Measurements from ENCODE around the gene DUSP18. TPM values are rescaled to one million over a fixed set of nuclear protein-coding genes. Genes with fewer than 3 reads are reported as not detected.

The DUSP18 gene
- 8.6 and 9.9 TPM in 2 replicates for total RNA-seq

DNA sequence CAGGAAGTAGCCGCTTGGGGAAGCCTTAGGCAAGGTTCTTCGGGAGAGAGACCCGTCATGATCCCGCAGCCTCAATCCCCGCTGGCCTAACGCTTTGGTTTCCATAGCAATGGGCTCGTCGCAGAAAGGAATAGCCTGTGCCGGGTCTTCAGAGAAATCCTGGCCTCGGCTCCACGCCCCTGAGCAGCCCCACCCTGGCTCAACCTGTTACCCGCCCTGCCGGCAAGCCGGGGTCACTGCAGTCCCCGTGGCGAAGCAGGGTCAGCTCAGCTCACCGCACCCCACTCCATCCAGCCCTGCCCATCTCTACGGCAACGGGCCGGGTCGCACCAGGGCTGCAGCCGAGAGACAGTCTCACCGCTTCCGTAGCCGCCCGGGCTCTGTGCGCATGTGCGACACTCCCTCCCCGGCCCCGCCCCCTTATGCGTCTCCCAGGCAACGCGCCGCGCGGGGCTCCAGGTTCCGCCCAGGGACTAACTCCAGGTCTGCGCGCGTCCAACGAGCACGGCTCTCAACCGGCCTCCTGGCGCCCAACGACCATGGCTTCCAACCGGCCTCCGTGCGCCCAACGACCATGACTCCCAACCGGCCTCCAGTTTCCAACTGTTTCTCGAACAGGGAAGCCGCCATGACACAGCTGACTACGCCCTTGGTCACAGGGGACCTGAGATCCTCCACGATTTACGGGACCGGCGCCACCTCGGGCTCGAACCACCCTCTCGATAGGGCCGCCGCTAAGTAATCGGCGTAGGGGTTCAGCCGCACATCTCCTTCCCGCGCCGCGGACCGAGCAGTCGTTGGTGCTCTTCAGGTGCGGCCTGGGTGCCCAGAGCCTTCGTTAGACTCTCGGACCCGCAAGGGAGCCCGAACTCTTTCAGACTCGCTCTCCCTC lies at the start of gene DUSP18:
TSS of gene DUSP18 (minus strand) at position 382 of the 892 bp plus-strand sequence. CDS start 3,872 bp downstream, outside the sequence.

DNA sequence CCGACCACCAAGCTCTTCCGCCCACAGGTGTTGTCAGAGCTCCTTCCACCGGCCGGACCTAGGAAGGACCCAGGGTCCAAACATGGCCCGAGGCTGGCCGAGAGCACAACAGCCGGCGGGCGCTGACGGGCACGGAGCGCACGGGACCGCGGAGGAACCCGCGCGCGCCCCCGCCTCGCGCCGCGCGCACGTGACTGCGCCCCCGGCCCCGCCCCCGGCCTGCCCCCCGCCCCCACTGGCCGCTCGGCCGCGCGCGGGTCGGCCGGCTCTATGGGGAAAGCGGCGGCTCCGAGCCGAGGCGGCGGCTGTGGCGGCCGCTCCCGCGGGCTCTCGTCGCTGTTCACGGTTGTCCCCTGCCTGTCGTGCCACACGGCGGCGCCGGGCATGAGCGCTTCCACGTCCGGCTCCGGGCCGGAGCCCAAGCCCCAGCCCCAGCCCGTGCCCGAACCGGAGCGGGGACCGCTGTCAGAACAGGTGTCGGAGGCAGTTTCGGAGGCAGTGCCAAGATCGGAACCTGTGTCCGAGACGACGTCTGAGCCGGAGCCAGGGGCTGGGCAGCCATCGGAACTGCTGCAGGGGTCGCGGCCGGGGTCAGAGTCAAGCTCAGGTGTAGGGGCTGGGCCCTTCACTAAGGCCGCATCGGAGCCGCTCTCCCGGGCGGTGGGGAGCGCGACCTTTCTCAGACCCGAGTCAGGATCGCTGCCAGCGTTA lies 27.1 kb upstream of the DUSP18 start, which contains the start of gene OSBP2:
TSS of gene OSBP2 (plus strand) at position 235 of the 711 bp plus-strand sequence. CDS start at position 271, 36 bp downstream.

DNA sequence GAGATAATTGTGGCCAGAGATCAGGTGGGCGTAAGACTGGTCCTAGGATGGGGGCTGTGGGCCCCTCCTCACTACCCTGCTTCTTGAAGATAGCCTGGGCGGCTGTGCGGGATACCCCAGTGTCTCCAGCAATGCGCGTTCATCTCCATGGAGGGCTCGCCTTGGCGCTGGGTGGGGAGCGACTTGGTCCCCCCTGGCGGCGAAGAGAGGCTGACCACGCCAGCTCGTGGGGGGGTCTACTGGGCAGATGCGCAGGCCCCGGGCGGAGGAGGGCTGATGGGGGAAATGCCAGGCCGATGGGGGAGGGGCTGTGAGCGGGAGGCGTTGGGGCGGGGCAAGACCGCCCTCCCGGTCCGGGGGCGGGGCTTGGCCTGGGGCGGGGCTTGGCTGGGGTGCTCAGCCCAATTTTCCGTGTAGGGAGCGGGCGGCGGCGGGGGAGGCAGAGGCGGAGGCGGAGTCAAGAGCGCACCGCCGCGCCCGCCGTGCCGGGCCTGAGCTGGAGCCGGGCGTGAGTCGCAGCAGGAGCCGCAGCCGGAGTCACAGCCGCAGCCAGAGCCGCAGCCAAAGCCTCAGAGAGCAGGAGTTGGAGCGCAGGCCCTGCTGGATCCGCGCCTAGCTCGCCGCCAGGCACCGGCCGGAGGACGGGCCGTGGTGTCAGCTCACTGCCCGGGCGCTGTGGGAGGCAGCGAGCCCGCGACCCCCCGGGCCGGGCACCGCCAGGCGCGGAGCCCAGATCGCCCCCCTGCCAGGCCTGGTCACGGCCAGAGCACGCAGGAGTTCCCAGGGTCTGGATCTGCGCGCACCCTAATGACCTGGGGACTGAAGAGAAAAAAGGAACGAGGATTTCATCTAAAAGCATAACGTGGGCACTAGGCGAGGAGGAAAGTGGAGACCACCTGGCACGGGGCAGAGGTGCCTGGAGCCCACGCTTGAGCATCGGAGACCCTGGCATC lies 32.1 kb downstream of the DUSP18 start, which contains the start of gene SLC35E4:
TSS of gene SLC35E4 (plus strand) at position 509 of the 953 bp plus-strand sequence. CDS start 670 bp downstream, outside the sequence.

Other genes with a start within 250 kb of the DUSP18 start
- gene MTFP1, start 242.1 kb downstream of the DUSP18 start, total RNA-seq = 10.6 and 17.8 TPM in 2 replicates
- gene SEC14L3, start 195.9 kb downstream of the DUSP18 start, total RNA-seq = not detected in 2 replicates
- 0.36 TPM in 1 of 2 replicates, not detected in the other for gene SEC14L4, start 162.2 kb downstream of the DUSP18 start, total RNA-seq
- 0.14 TPM in 1 of 2 replicates, not detected in the other for gene SEC14L6, start 121.1 kb downstream of the DUSP18 start, total RNA-seq
- 0.07 and 0.34 TPM in 2 replicates for gene GAL3ST1, start 93.2 kb downstream of the DUSP18 start, total RNA-seq
- 92.6 and 95.3 TPM in 2 replicates for gene PES1, start 76.0 kb downstream of the DUSP18 start, total RNA-seq
- 1.0 and 3.3 TPM in 2 replicates for gene TCN2, start 60.7 kb downstream of the DUSP18 start, total RNA-seq
- gene SLC35E4, start 32.1 kb downstream of the DUSP18 start, total RNA-seq = 7.5 and 9.9 TPM in 2 replicates
- 4.3 and 73.1 TPM in 2 replicates for gene OSBP2, start 27.0 kb upstream of the DUSP18 start, total RNA-seq

Measured in nasal cavity respiratory epithelium epithelial cell of viscerocranial mucosa (primary cell).